Upper lobe of left lung (tissue), 6 donors: ENCODE results near the gene ALG9. TPM values are rescaled to one million over a fixed set of nuclear protein-coding genes. Genes with fewer than 3 reads are reported as not detected.
A peak's percentile ranks its signal among the peaks of the same experiment; 100 is the strongest.

ENCODE experiments used
- ATAC-seq, 2 donors: fragments of 200-7000 bp; cut with Tn5 transposase; one replicate each; pipeline ENCODE4 v1.9.1; 2022; ENCODE audit warnings: mild to moderate bottlenecking in 2 of 2, moderate library complexity in 2 of 2; ENCODE audit not compliant: low FRiP score in 2 of 2
- DNase-seq, 2 donors: peaks; one replicate each; pipeline ENCODE4 v3.0.0-alpha.2; 2019 to 2020
- H3K27ac ChIP-seq, 4 donors: fragments of 200-600 bp; sonication (generic); one replicate each; pipeline ENCODE4 v1.5.1; 2016 to 2019
- H3K27me3 ChIP-seq, 4 donors: fragments of 200-600 bp; sonication (generic); one replicate each; pipeline ENCODE4 v1.5.1; 2017 to 2019
- H3K36me3 ChIP-seq, 4 donors: fragments of 200-600 bp; sonication (generic); one replicate each; pipeline ENCODE4 v1.5.1; 2016 to 2019
- H3K4me1 ChIP-seq, 4 donors: fragments of 200-600 bp; sonication (generic); one replicate each; pipeline ENCODE4 v1.5.1; 2018 to 2019
- H3K4me3 ChIP-seq, 4 donors: fragments of 200-600 bp; sonication (generic); one replicate each; pipeline ENCODE4 v1.5.1; 2017 to 2019; ENCODE audit warnings: mild to moderate bottlenecking in 2 of 4, moderate library complexity in 1 of 4
- H3K9me3 ChIP-seq, 4 donors: fragments of 200-600 bp; sonication (generic); one replicate each; pipeline ENCODE4 v1.5.1; 2018 to 2019
- CTCF ChIP-seq, 6 experiments: fragments of 450-650 bp in 4 of 6; fragments of 200-600 bp in 2 of 6; sonication (generic) in 2 of 6; IDR thresholded peaks; one replicate each; pipeline ENCODE4 v1.5.1; 2016 to 2019; ENCODE audit warnings: antibody characterized with exemption in 6 of 6
- EP300 ChIP-seq, 4 donors: sonication (generic); formaldehyde crosslinking; IDR thresholded peaks; one replicate each; pipeline ENCODE4 v1.5.1; 2017; ENCODE audit warnings: antibody characterized with exemption in 4 of 4, control low read depth in 2 of 4
- POLR2A ChIP-seq, 4 donors: fragments of 450-650 bp; IDR thresholded peaks; one replicate each; pipeline ENCODE4 v1.5.1; 2016 to 2017; ENCODE audit warnings: antibody characterized with exemption in 4 of 4, mild to moderate bottlenecking in 2 of 4
- POLR2AphosphoS5 ChIP-seq, 2 donors: sonication (generic); formaldehyde crosslinking; IDR thresholded peaks; one replicate each; pipeline ENCODE4 v1.5.1; 2017; ENCODE audit warnings: antibody characterized with exemption in 2 of 2
- WGBS, 2 donors: methylation state at CpG; one replicate each; pipeline ENCODE4 v1.1.5; 2017 to 2018; 5-methylcytosine and 5-hydroxymethylcytosine counted together
- small RNA-seq, 4 donors: library from RNA; depleted of rRNA; stranded (forward); fragments of <200 nt; gene quantifications; one replicate each; pipeline ENCODE3, GENCODE V24; 2016
- total RNA-seq, 6 donors: library from RNA; depleted of rRNA in 4 of 6; stranded (reverse); fragments of >200 nt in 4 of 6; gene quantifications; one replicate each; pipeline versions ENCODE4 v1.1.0 to v1.2.1, GENCODE V29; 2016 to 2021
- donor health status: DM: no; HTN: no; CAD: no; lungs with moderate emphysema.
- donor health status: DM: no; HTN: yes; CAD: no; lungs with severe emphysema.

Gene ALG9
- total RNA-seq, 6 donors from 2014 or later = 15.7 to 34.8 (median 20.9) TPM

- WGBS, 2 donors = 76 to 81% methylated on average over 10 to 15 of the region's 15 CpGs
These were observed 134.5 kb downstream of the ALG9 start for GRCh38 chr11:111736621-111737443.

More at GRCh38 chr11:111736621-111737443, 134.5 kb downstream of the ALG9 start:
- H3K27me3 ChIP-seq = no peaks in the 10 kb centered on the region
- DNase-seq (no peak), ATAC-seq (no peak)
- no peaks in the 10 kb centered on the region for H3K9me3 ChIP-seq
- peak overlapping the region; percentile 89 to 98 (median 91) for H3K27ac ChIP-seq
- peaks cover 4 to 18% (median 7%) of the 10 kb centered on the region in 4 donors for H3K36me3 ChIP-seq
- peaks cover 50 to 65% (median 57%) of the 10 kb centered on the region in 4 donors for H3K4me1 ChIP-seq
- H3K4me3 ChIP-seq = no peak overlapping the region
- TF ChIP-seq POLR2A (IDR thresholded peaks at IDR 0.05) = no peak
- TF ChIP-seq POLR2AphosphoS5 (IDR thresholded peaks at IDR 0.05) = no peak
- TF ChIP-seq EP300 (IDR thresholded peaks at IDR 0.05) = no peak
- no peak for TF ChIP-seq CTCF (IDR thresholded peaks at IDR 0.05)

Small RNA genes within 50 kb of the gene (small RNA-seq; reads per million reads assigned to genes)
- gene GNG5P3 = 0 reads per million in 4 donors
- 0 to 1.1 (median 0) reads per million in 4 donors for gene RPL37AP8

Other genes with a start within 250 kb of the ALG9 start
- 10 to 100 TPM; 11.3 to 31.8 (median 22.0) TPM for gene PPP2R1B, start 105.2 kb downstream of the ALG9 start, total RNA-seq
- gene FDXACB1, start 7.6 kb upstream of the ALG9 start, total RNA-seq = 1 to 10 TPM in 5 of 6 donors, under 1 TPM in 1; 0.44 to 5.2 (median 2.6) TPM
- 10 to 100 TPM in 5 of 6 donors, 1 to 10 TPM in 1; 2.1 to 29.4 (median 19.5) TPM for gene CFAP68, start 8.0 kb upstream of the ALG9 start, total RNA-seq
- 10 to 100 TPM; 21.0 to 79.7 (median 30.2) TPM for gene CRYAB, start 40.2 kb upstream of the ALG9 start, total RNA-seq
- 1 to 10 TPM in 3 of 6 donors, under 1 TPM in 1, not detected in 2; 0.61 to 6.5 (median 1.9) TPM for gene HSPB2, start 41.2 kb upstream of the ALG9 start, total RNA-seq
- gene C11orf52, start 47.3 kb upstream of the ALG9 start, total RNA-seq = 10 to 100 TPM in 4 of 6 donors, 1 to 10 TPM in 2; 7.1 to 26.7 (median 11.3) TPM
- gene DIXDC1, start 65.8 kb upstream of the ALG9 start, total RNA-seq = 10 to 100 TPM; 10.9 to 55.5 (median 15.7) TPM
- gene DLAT, start 153.8 kb upstream of the ALG9 start, total RNA-seq = 10 to 100 TPM; 12.6 to 37.7 (median 27.2) TPM
- gene PIH1D2, start 202.4 kb upstream of the ALG9 start, total RNA-seq = 10 to 100 TPM in 1 of 6 donors, 1 to 10 TPM in 5; 1.2 to 24.1 (median 4.0) TPM
- gene NKAPD1, start 202.7 kb upstream of the ALG9 start, total RNA-seq = 10 to 100 TPM in 5 of 6 donors, 1 to 10 TPM in 1; 8.3 to 24.5 (median 14.9) TPM
- gene TIMM8B, start 215.2 kb upstream of the ALG9 start, total RNA-seq = 10 to 100 TPM; 10.8 to 50.7 (median 31.3) TPM
- 100 to 1,000 TPM in 1 of 6 donors, 10 to 100 TPM in 5; 27.5 to 107 (median 78.8) TPM for gene SDHD, start 215.3 kb upstream of the ALG9 start, total RNA-seq